B cell (primary cell): Measurements from ENCODE around the gene GPC3. TPM values are rescaled to one million over a fixed set of nuclear protein-coding genes. Genes with fewer than 3 reads are reported as not detected.
"Not testable (repeated sequence)": the region's sequence is repeated elsewhere in the genome, so short reads cannot be mapped to it uniquely, and the experiment has no call there.

Experiments
- ATAC-seq: fragments of 200-7000 bp; cut with Tn5 transposase; one replicate; pipeline ENCODE4 v1.10.0; 2021; ENCODE audit warnings: low read depth, mild to moderate bottlenecking, moderate number of reproducible peaks, moderate library complexity
- CTCF ChIA-PET: fragments of 350-600 bp; sonication (Branson Sonifier 250); formaldehyde crosslinking; loops from one replicate; lab custom pipeline; 2021; ENCODE audit warnings: antibody characterized with exemption, inconsistent platforms; lab: Charles Lee
- POLR2A ChIA-PET: fragments of 350-600 bp; sonication (Branson Sonifier 250); formaldehyde crosslinking; loops from one replicate; lab custom pipeline; 2021; ENCODE audit warnings: antibody characterized with exemption; lab: Charles Lee
- DNase-seq: peaks from one replicate; pipeline ENCODE4 v3.0.0; 2013
- H2AFZ ChIP-seq: 2 replicates; pipeline ENCODE4 v1.6.1; 2012; ENCODE audit warnings: mild to moderate bottlenecking, low read depth, low read length; ENCODE audit not compliant: insufficient read depth, poor library complexity, severe bottlenecking
- H3K27ac ChIP-seq, 2 donors: 1 replicate in 1 of 2; 2 replicates in 1 of 2; pipeline ENCODE4 v1.5.1; 2012 to 2013; ENCODE audit warnings: low read length in 2 of 2, mild to moderate bottlenecking in 2 of 2, moderate library complexity in 1 of 2
- H3K27me3 ChIP-seq, 4 experiments: fragments of 200-600 bp in 1 of 4; sonication (generic) in 1 of 4; replicated peaks in 1 of 4; 1 replicate in 2 of 4; 2 replicates in 2 of 4; pipeline versions ENCODE4 v1.6.1 to v1.7.0; 2013 to 2016; ENCODE audit warnings: low read length in 3 of 4, mild to moderate bottlenecking in 2 of 4, mixed read lengths in 1 of 4, moderate library complexity in 1 of 4; ENCODE audit not compliant: insufficient read depth in 4 of 4, control insufficient read depth in 3 of 4; ENCODE audit errors: control extremely low read depth in 1 of 4
- H3K36me3 ChIP-seq, 2 experiments: replicated peaks in 1 of 2; 1 replicate in 1 of 2; 2 replicates in 1 of 2; pipeline versions ENCODE4 v1.6.1 to v1.7.1; 2013; ENCODE audit warnings: low read length in 1 of 2; ENCODE audit not compliant: insufficient read depth in 2 of 2, control insufficient read depth in 1 of 2; ENCODE audit errors: control extremely low read depth in 1 of 2, extremely low read depth in 1 of 2
- H3K4me1 ChIP-seq, 2 donors: fragments of 200-600 bp in 1 of 2; sonication (generic) in 1 of 2; 1 replicate in 1 of 2; 2 replicates in 1 of 2; pipeline versions ENCODE4 v1.5.1 to v1.6.1; 2013 to 2017; ENCODE audit warnings: low read length in 2 of 2; ENCODE audit not compliant: control insufficient read depth in 2 of 2, insufficient read depth in 2 of 2
- H3K4me2 ChIP-seq: replicated peaks from 2 replicates; pipeline ENCODE3; 2012; ENCODE audit warnings: mild to moderate bottlenecking, low read depth, low read length; ENCODE audit not compliant: poor library complexity, severe bottlenecking
- H3K4me3 ChIP-seq, 5 experiments: fragments of 200-600 bp in 1 of 5; sonication (generic) in 1 of 5; 1 replicate in 3 of 5; 2 replicates in 2 of 5; pipeline versions ENCODE4 v1.5.1 to v1.7.0; 2011 to 2016; ENCODE audit warnings: low read length in 4 of 5, mild to moderate bottlenecking in 4 of 5, low read depth in 2 of 5, control low read depth in 1 of 5, moderate library complexity in 1 of 5; ENCODE audit not compliant: insufficient read depth in 1 of 5; ENCODE audit errors: control extremely low read depth in 1 of 5, extremely low read depth in 1 of 5
- H3K79me2 ChIP-seq: fragments of 200-600 bp; sonication (generic); one replicate; pipeline ENCODE4 v1.6.0; 2016; ENCODE audit warnings: low read length; ENCODE audit not compliant: control insufficient read depth, insufficient read depth
- H3K9ac ChIP-seq: fragments of 200-600 bp; sonication (generic); 2 replicates; pipeline ENCODE4 v1.6.1; 2017; ENCODE audit warnings: mild to moderate bottlenecking, low read length, moderate library complexity
- H3K9me3 ChIP-seq, 3 donors: one replicate each; pipeline versions ENCODE4 v1.6.1 to v1.7.1; 2013; ENCODE audit warnings: low read length in 2 of 3; ENCODE audit not compliant: control insufficient read depth in 2 of 3, insufficient read depth in 1 of 3; ENCODE audit errors: control extremely low read depth in 1 of 3
- H4K20me1 ChIP-seq: 2 replicates; pipeline ENCODE4 v1.6.0; 2012; ENCODE audit warnings: mild to moderate bottlenecking, low read length; ENCODE audit not compliant: insufficient read depth, control insufficient read depth, poor library complexity, severe bottlenecking
- H3K27ac Mint-ChIP-seq: one replicate; pipeline ENCODE4 v1.8.0; 2021; ENCODE audit warnings: mixed read lengths
- H3K27me3 Mint-ChIP-seq: one replicate; pipeline ENCODE4 v1.8.0; 2021; ENCODE audit warnings: mixed read lengths
- H3K4me1 Mint-ChIP-seq: one replicate; pipeline ENCODE4 v1.8.0; 2021; ENCODE audit warnings: mixed read lengths
- H3K4me3 Mint-ChIP-seq: one replicate; pipeline ENCODE4 v1.8.0; 2021; ENCODE audit warnings: mixed read lengths
- H3K9me3 Mint-ChIP-seq: one replicate; pipeline ENCODE4 v1.8.0; 2022; ENCODE audit warnings: mixed read lengths; ENCODE audit not compliant: insufficient read depth
- EZH2 ChIP-seq: IDR thresholded peaks from 2 replicates; pipeline ENCODE4 v1.6.1; 2012; ENCODE audit warnings: borderline replicate concordance, low read depth, mild to moderate bottlenecking, moderate library complexity, low read length; ENCODE audit not compliant: insufficient read depth, poor library complexity, severe bottlenecking
- WGBS: methylation state at CpG from one replicate; pipeline ENCODE4 v1.1.5; 2013; ENCODE audit warnings: missing lambda C conversion rate; ENCODE audit not compliant: insufficient coverage; 5-methylcytosine and 5-hydroxymethylcytosine counted together
- intact Hi-C: fragments of 100-400 bp; cut with micrococcal nuclease; formaldehyde crosslinking; loops from one replicate; pipeline ENCODE4 v1.10.0; 2022
- polyA plus RNA-seq: library from polyadenylated mRNA; depleted of rRNA; stranded (reverse); fragments of >200 nt; gene quantifications from 2 replicates; pipeline ENCODE4 v1.2.3, GENCODE V29; 2012
- total RNA-seq, 2 donors: library from RNA; stranded (reverse); fragments of 120-200 nt in 1 of 2; gene quantifications; 1 replicate in 1 of 2; 2 replicates in 1 of 2; pipeline versions ENCODE4 v1.2.3 to v1.2.4, GENCODE V29; 2013 to 2022
- TF ChIP-seq, protein P1 (sequence below): fragments of 200-600 bp; IDR thresholded peaks from one replicate; pipeline ENCODE4 v1.8.0; 2022; ENCODE audit warnings: antibody characterized with exemption, mild to moderate bottlenecking

GPC3 gene
- total and polyA plus RNA-seq, 2 donors (not counting 1 experiment from before 2014, with no cell fraction given), result not detected

DNA sequence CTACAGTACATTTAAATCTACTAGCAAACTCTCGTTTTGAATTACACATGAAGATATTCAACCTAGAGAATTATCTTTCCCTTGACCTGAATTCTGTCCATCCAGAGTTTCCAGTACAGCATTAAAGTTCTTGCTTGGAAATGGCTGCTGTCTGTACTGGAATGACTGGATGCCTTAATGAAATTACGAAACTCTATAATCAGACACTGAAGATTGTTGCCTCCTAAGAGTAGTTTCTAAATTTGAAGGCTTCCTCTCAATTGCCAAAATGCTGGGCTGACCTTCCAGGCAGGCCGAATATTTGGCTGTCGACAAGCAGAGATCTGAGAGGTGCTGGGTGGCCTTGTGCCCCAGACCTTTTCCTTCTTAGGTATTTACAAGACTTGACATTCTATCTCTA lies 355.0 kb downstream of the GPC3 start:
- DNase-seq, result no peak
- CTCF ChIA-PET, result no interaction called here
- Mint-ChIP-seq H3K27me3 (no peaks in the 10 kb centered on the region), H3K4me1 (no peaks in the 10 kb centered on the region), H3K27ac (no peak overlapping the region), H3K4me3 (no peak overlapping the region), H3K9me3 (no peaks in the 10 kb centered on the region)
- Histone ChIP-seq H3K36me3 (no peaks in the 10 kb centered on the region), H3K4me2 (no peak overlapping the region), H3K4me3 (no peak overlapping the region), H3K9ac (no peak overlapping the region), H3K27ac (no peak overlapping the region), H3K79me2 (no peaks in the 10 kb centered on the region), H3K4me1 (no peaks in the 10 kb centered on the region), H2AFZ (no peak overlapping the region), H3K27me3 (no peaks in the 10 kb centered on the region), H4K20me1 (no peaks in the 10 kb centered on the region), H3K9me3 (no peaks in the 10 kb centered on the region)
- intact Hi-C loops, result no loop called here
- WGBS, result no CpG with 5 or more reads among the region's 4 CpGs
- ATAC-seq, result no peak
- TF ChIP-seq EZH2, result no peak
- TF ChIP-seq, protein P1, sequence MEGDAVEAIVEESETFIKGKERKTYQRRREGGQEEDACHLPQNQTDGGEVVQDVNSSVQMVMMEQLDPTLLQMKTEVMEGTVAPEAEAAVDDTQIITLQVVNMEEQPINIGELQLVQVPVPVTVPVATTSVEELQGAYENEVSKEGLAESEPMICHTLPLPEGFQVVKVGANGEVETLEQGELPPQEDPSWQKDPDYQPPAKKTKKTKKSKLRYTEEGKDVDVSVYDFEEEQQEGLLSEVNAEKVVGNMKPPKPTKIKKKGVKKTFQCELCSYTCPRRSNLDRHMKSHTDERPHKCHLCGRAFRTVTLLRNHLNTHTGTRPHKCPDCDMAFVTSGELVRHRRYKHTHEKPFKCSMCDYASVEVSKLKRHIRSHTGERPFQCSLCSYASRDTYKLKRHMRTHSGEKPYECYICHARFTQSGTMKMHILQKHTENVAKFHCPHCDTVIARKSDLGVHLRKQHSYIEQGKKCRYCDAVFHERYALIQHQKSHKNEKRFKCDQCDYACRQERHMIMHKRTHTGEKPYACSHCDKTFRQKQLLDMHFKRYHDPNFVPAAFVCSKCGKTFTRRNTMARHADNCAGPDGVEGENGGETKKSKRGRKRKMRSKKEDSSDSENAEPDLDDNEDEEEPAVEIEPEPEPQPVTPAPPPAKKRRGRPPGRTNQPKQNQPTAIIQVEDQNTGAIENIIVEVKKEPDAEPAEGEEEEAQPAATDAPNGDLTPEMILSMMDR, result no peak
- POLR2A ChIA-PET, result no interaction called here

DNA sequence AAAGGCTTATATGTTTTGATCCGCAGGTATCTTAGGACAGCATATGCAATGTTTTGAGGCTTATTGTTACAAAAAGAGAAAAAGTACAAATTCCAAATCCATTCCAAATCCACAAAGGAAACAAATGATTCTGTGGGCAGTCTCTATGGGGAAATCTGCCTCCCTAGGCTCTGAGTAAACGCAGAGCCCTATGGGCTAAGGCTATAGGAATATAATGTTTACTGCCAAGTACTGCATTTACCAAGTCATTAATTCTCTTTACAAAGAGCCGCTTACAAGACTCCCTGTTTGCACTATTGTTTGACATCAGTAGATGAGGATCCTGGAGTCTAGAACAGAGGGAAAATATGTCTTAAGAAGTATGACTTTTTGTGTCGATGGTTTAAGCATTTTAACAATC lies 357.7 kb downstream of the GPC3 start:
- H3K9me3 Mint-ChIP-seq, result no peaks in the 10 kb centered on the region
- no peaks in the 10 kb centered on the region for H3K4me1 Mint-ChIP-seq
- no peak overlapping the region for H3K4me3 Mint-ChIP-seq
- Histone ChIP-seq H3K79me2 (no peaks in the 10 kb centered on the region), H4K20me1 (no peaks in the 10 kb centered on the region), H3K4me2 (no peak overlapping the region), H3K36me3 (no peaks in the 10 kb centered on the region), H2AFZ (no peak overlapping the region), H3K27ac (no peak overlapping the region), H3K27me3 (no peaks in the 10 kb centered on the region), H3K9me3 (no peaks in the 10 kb centered on the region), H3K9ac (no peak overlapping the region), H3K4me1 (no peaks in the 10 kb centered on the region), H3K4me3 (no peak overlapping the region)
- H3K27ac Mint-ChIP-seq, result no peak overlapping the region
- TF ChIP-seq, protein P1, result no peak
- no peak for TF ChIP-seq EZH2
- no peaks in the 10 kb centered on the region for H3K27me3 Mint-ChIP-seq
- CTCF ChIA-PET, result no interaction called here
- no CpG with 5 or more reads among the region's 4 CpGs for WGBS
- intact Hi-C loops, result no loop called here
- DNase-seq (no peak), ATAC-seq (no peak)
- POLR2A ChIA-PET, result no interaction called here

DNA sequence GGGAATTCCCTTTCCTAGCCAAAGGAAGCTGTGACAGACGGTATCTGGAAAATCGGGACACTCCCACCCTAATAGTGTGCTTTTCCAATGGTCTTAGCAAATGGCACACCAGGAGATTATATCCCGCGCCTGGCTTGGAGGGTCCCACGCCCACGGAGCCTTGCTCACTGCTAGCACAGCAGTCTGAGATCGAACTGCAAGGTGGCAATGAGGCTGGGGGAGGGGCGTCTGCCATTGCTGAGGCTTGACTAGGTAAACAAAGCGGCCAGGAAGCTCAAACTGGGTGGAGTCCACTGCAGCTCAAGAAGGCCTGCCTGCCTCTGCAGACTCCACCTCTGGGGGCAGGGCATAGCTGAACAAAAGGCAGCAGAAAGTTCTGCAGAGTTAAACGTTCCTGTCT lies 364.0 kb downstream of the GPC3 start:
- H3K9me3 ChIP-seq, H3K36me3 ChIP-seq, H3K27me3 ChIP-seq, H3K4me2 ChIP-seq, H3K79me2 ChIP-seq, H3K4me3 ChIP-seq, H2AFZ ChIP-seq, CTCF ChIA-PET, ATAC-seq, H3K27ac ChIP-seq, POLR2A ChIA-PET, H3K9me3 Mint-ChIP-seq, H3K4me1 Mint-ChIP-seq, intact Hi-C loops, H3K27me3 Mint-ChIP-seq, H4K20me1 ChIP-seq, H3K4me3 Mint-ChIP-seq, H3K27ac Mint-ChIP-seq, H3K9ac ChIP-seq, H3K4me1 ChIP-seq, DNase-seq: not testable (repeated sequence)
- 100% methylated on average over 2 of the region's 10 CpGs for WGBS
